GM12872 (cell line): ENCODE data around the gene CYP27B1.

Experiments
- CTCF ChIP-seq: IDR thresholded peaks from 3 replicates; pipeline ENCODE4 v1.5.1; 2011; ENCODE audit warnings: low read depth, mild to moderate bottlenecking, low read length, moderate library complexity; ENCODE audit not compliant: insufficient read depth

The CYP27B1 gene

GRCh38 chr12:57735198-57735855 lies 31.6 kb downstream of the CYP27B1 start:
- TF ChIP-seq CTCF: no peak

GRCh38 chr12:57734591-57734990 lies 32.3 kb downstream of the CYP27B1 start:
- no peak for TF ChIP-seq CTCF

- no peak for TF ChIP-seq CTCF
Measured at GRCh38 chr12:57733928-57734327, 33.0 kb downstream of the CYP27B1 start.

GRCh38 chr12:57732726-57733593 lies 33.9 kb downstream of the CYP27B1 start:
- no peak for TF ChIP-seq CTCF

GRCh38 chr12:57732270-57732669 lies 34.6 kb downstream of the CYP27B1 start:
- no peak for TF ChIP-seq CTCF

DNA sequence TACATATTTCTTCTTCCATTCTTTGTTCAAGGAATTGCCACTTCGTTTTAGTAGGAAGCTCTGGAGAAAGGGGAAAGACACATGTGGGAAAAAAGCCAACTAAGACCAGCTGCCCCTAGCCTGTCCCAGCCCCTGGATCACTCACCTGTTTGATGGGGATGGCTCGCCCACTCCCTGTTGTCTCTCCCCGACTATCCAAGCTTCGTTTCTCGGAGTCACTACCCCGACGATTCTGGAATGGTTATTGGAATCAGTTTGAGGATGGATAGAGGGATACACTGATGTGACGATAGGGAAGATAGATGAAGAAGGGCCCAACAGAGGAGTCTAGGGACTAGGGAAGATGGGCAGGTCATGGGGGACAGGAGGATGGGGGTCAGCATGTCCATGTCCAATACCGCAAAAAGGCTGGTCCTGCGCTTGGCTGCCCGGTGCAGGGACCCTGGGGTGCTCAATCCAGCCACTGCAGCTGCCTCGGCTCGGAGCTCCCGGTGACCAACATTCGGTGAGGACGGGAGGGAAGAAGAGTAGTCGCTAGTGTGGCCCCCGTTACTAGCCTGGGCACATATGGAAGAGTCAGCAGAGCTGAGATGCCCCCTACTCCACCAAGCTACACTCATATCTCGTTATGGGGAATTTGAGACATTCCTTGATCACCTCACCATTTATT lies 35.3 kb downstream of the CYP27B1 start:
- TF ChIP-seq CTCF: no peak
